ENCODE measurements around the gene ARRB1.

GRCh38 chr11:75328426-75329277, 22.8 kb downstream of the ARRB1 start:
- TF ChIP-seq FOS (IDR thresholded peaks at IDR 0.05; ENCODE audit: borderline replicate concordance, extremely low read depth, insufficient read length) (no peak), MTA3 (IDR thresholded peaks at IDR 0.05; ENCODE audit: borderline replicate concordance, low read length) (no peak), NBN (IDR thresholded peaks at IDR 0.05) (peak; percentile 70), JUND (IDR thresholded peaks at IDR 0.05; ENCODE audit: low read depth, low read length) (no peak), POLR2AphosphoS5 (IDR thresholded peaks at IDR 0.05; ENCODE audit: low read length) (no peak), KLF5 (IDR thresholded peaks at IDR 0.05; ENCODE audit: partially characterized antibody) (no peak), CTCF (IDR thresholded peaks at IDR 0.05 in 2 of 3, conservative IDR thresholded peaks at IDR 0.05 in 1 of 3; ENCODE audit: control insufficient read depth in 2 of 3, extremely low read depth in 1 of 3, insufficient read depth in 1 of 3, low read depth in 3 of 3, low read length in 3 of 3) (peak; percentile 55 to 80 (median 65)), CEBPB (IDR thresholded peaks at IDR 0.05; ENCODE audit: borderline replicate concordance in 1 of 2, low read depth in 2 of 2, low read length in 2 of 2) (no peak), SMC3 (IDR thresholded peaks at IDR 0.05; ENCODE audit: borderline replicate concordance, low read length) (peak; percentile 91), ZBTB40 (IDR thresholded peaks at IDR 0.05; ENCODE audit: borderline replicate concordance) (no peak), SIX5 (IDR thresholded peaks at IDR 0.05; ENCODE audit: low read depth, low read length, severe bottlenecking) (no peak)

All from GM12878 (cell line).